CMK (cell line): ENCODE measurements around the gene NMB.
"Not testable (repeated sequence)": the region's sequence is repeated elsewhere in the genome, so short reads cannot be mapped to it uniquely, and the experiment has no call there.

Source experiments
- DNase-seq: peaks from one replicate; pipeline ENCODE4 v3.0.0-alpha.2; 2010; ENCODE audit warnings: low read depth

Gene NMB

GRCh38 chr15:84654689-84655453 lies 3.1 kb downstream of the NMB start:
- peak; percentile 66 for DNase-seq

GRCh38 chr15:84653910-84654688 lies 3.9 kb downstream of the NMB start, which contains the start of gene WDR73:
Gene WDR73 (minus strand): TSS chr15:84654283. CDS start chr15:84654274, 9 bp downstream.
- DNase-seq, result peak; percentile 84

- DNase-seq, result no peak
Measured at GRCh38 chr15:84653584-84653909, 4.5 kb downstream of the NMB start.

- no peak for DNase-seq
Measured at GRCh38 chr15:84649706-84650105, 8.3 kb downstream of the NMB start.

GRCh38 chr15:84648539-84648938 lies 9.5 kb downstream of the NMB start:
- DNase-seq, result no peak

- DNase-seq, result no peak
Measured at GRCh38 chr15:84647726-84648125, 10.3 kb downstream of the NMB start.

GRCh38 chr15:84645997-84646396 lies 12.0 kb downstream of the NMB start:
- no peak for DNase-seq

- no peak for DNase-seq
Measured at GRCh38 chr15:84645496-84645895, 12.5 kb downstream of the NMB start.

GRCh38 chr15:84643838-84644237 lies 14.2 kb downstream of the NMB start:
- DNase-seq, result no peak

- DNase-seq, result not testable (repeated sequence)
Measured at GRCh38 chr15:84642640-84643039, 15.4 kb downstream of the NMB start.

GRCh38 chr15:84641871-84642270 lies 16.1 kb downstream of the NMB start:
- DNase-seq, result not testable (repeated sequence)

GRCh38 chr15:84638103-84638502 lies 19.9 kb downstream of the NMB start:
- no peak for DNase-seq

GRCh38 chr15:84634228-84634837 lies 23.7 kb downstream of the NMB start:
- DNase-seq, result no peak

- no peak for DNase-seq
Measured at GRCh38 chr15:84633311-84634227, 24.4 kb downstream of the NMB start.

- no peak for DNase-seq
Measured at GRCh38 chr15:84631706-84632272, 26.2 kb downstream of the NMB start.

- DNase-seq, result no peak
Measured at GRCh38 chr15:84629033-84629432, 29.0 kb downstream of the NMB start.

- DNase-seq, result no peak
Measured at GRCh38 chr15:84625123-84625522, 32.9 kb downstream of the NMB start.

GRCh38 chr15:84624359-84624758 lies 33.6 kb downstream of the NMB start:
- DNase-seq, result no peak

GRCh38 chr15:84621358-84621979 lies 36.5 kb downstream of the NMB start:
- DNase-seq, result no peak

- no peak for DNase-seq
Measured at GRCh38 chr15:84620626-84621025, 37.4 kb downstream of the NMB start.

GRCh38 chr15:84616235-84616634 lies 41.8 kb downstream of the NMB start:
- DNase-seq, result no peak
